HG03159 (cell line): Measurements from ENCODE around the gene EIF4G1.

Experiments used
- ATAC-seq: cut with Tn5 transposase; IDR thresholded peaks from one replicate; pipeline ENCODE4 v1.9.1; 2021; ENCODE audit warnings: mild to moderate bottlenecking, moderate library complexity; ENCODE audit not compliant: unreplicated experiment

The EIF4G1 gene

GRCh38 chr3:184349563-184350470, 35.4 kb downstream of the EIF4G1 start:
- ATAC-seq: no peak

GRCh38 chr3:184350618-184351017, 36.2 kb downstream of the EIF4G1 start:
- ATAC-seq: no peak

- no peak for ATAC-seq
Measured at GRCh38 chr3:184351511-184352148, 37.2 kb downstream of the EIF4G1 start.

GRCh38 chr3:184352149-184352785, 37.9 kb downstream of the EIF4G1 start:
- ATAC-seq: no peak

- no peak for ATAC-seq
Measured at GRCh38 chr3:184352897-184353545, 38.6 kb downstream of the EIF4G1 start.

- no peak for ATAC-seq
Measured at GRCh38 chr3:184353546-184353941, 39.1 kb downstream of the EIF4G1 start.

GRCh38 chr3:184354121-184354728, 39.8 kb downstream of the EIF4G1 start:
- ATAC-seq: peak; percentile 51

- no peak for ATAC-seq
Measured at GRCh38 chr3:184354754-184355153, 40.3 kb downstream of the EIF4G1 start.

GRCh38 chr3:184355261-184356040, 41.0 kb downstream of the EIF4G1 start:
- ATAC-seq: no peak

GRCh38 chr3:184357248-184358123, 43.1 kb downstream of the EIF4G1 start:
- ATAC-seq: no peak

- no peak for ATAC-seq
Measured at GRCh38 chr3:184358124-184358767, 43.8 kb downstream of the EIF4G1 start.

GRCh38 chr3:184358921-184359350, 44.5 kb downstream of the EIF4G1 start:
- ATAC-seq: no peak

- no peak for ATAC-seq
Measured at GRCh38 chr3:184359610-184360009, 45.2 kb downstream of the EIF4G1 start.

- no peak for ATAC-seq
Measured at GRCh38 chr3:184360070-184360928, 45.9 kb downstream of the EIF4G1 start.

GRCh38 chr3:184360929-184361531, 46.6 kb downstream of the EIF4G1 start:
- ATAC-seq: no peak

GRCh38 chr3:184361532-184361931, 47.1 kb downstream of the EIF4G1 start, which contains the start of the genes CLCN2 and POLR2H:
TSS of gene CLCN2 (minus strand) at chr3:184361605. CDS start at chr3:184361479, 126 bp downstream.
TSS of gene POLR2H (plus strand) at chr3:184361710. CDS start at chr3:184363493, 1,783 bp downstream.
- ATAC-seq: no peak
